ENCODE measurements around the gene GRID1. TPM values are rescaled to one million over a fixed set of nuclear protein-coding genes. Genes with fewer than 3 reads are reported as not detected.

The GRID1 gene
- total and polyA plus RNA-seq, 10 of the 15 experiments (the other 5 are each of a cell fraction or from before 2014, with no cell fraction given), result 0.04 to 0.62 (median 0.08) TPM; not detected in 5

- TF ChIP-seq CUX1 (IDR thresholded peaks at IDR 0.05; ENCODE audit: insufficient replicate concordance, low read depth, low read length) (no peak), ZNF274 (IDR thresholded peaks at IDR 0.05; ENCODE audit: insufficient read depth, insufficient read length) (no peak), PAX8 (IDR thresholded peaks at IDR 0.05) (no peak)
These were observed 198.3 kb downstream of the GRID1 start (continued) for GRCh38 chr10:86168256-86168655.

GRCh38 chr10:86167762-86168128 is 198.8 kb downstream of the GRID1 start:
- CTCF ChIA-PET, result no interaction called here
- in situ Hi-C loops (cut with MboI), result no loop called here
- TF ChIP-seq FOXK2 (IDR thresholded peaks at IDR 0.05) (no peak), RB1 (IDR thresholded peaks at IDR 0.05; ENCODE audit: borderline replicate concordance) (no peak), ZZZ3 (IDR thresholded peaks at IDR 0.05; ENCODE audit: control insufficient read depth, insufficient read length, low read depth) (no peak), MEF2B (IDR thresholded peaks at IDR 0.05; ENCODE audit: partially characterized antibody, poor library complexity, severe bottlenecking) (no peak), IKZF2 (IDR thresholded peaks at IDR 0.05) (no peak), NFYA (IDR thresholded peaks at IDR 0.05; ENCODE audit: borderline replicate concordance, low read depth, low read length) (no peak), JUND (IDR thresholded peaks at IDR 0.05; ENCODE audit: low read depth, low read length) (no peak), HCFC1 (IDR thresholded peaks at IDR 0.05; ENCODE audit: low read length) (no peak), ZNF274 (IDR thresholded peaks at IDR 0.05; ENCODE audit: insufficient read depth, insufficient read length) (no peak), ZNF687 (IDR thresholded peaks at IDR 0.05) (no peak), JUNB (IDR thresholded peaks at IDR 0.05) (no peak), TCF7 (IDR thresholded peaks at IDR 0.05; ENCODE audit: borderline replicate concordance) (no peak), KAT2A (conservative IDR thresholded peaks at IDR 0.05; ENCODE audit: control insufficient read depth, low read depth, low read length) (no peak), ATF7 (IDR thresholded peaks at IDR 0.05; ENCODE audit: low read depth) (no peak)

More at GRCh38 chr10:86167762-86168128, 198.8 kb downstream of the GRID1 start:
- Histone ChIP-seq H3K36me3 (ENCODE audit: control insufficient read depth in 2 of 2, insufficient read depth in 2 of 2, low read length in 1 of 2) (no peaks in the 10 kb centered on the region), H3K4me1 (ENCODE audit: control insufficient read depth, insufficient read depth, low read length) (peaks cover 8% of the 10 kb centered on the region), H3K4me3 (no peak overlapping the region), H3K4me2 (ENCODE audit: control insufficient read depth, insufficient read depth) (no peak overlapping the region), H3K9ac (ENCODE audit: control insufficient read depth, insufficient read depth, low read length) (no peak overlapping the region), H3K27ac (ENCODE audit: control insufficient read depth, insufficient read depth) (no peak overlapping the region), H4K20me1 (ENCODE audit: control insufficient read depth, insufficient read depth) (no peaks in the 10 kb centered on the region; the same call in 1 of the 2 replicates), H3K27me3 (replicated peaks in 1 of 2; ENCODE audit: control insufficient read depth in 2 of 2, insufficient read depth in 2 of 2, low read length in 1 of 2) (peaks cover 0 to 1% of the 10 kb centered on the region in 2 experiments; a peak in 2 of 4 replicates), H3K79me2 (ENCODE audit: control insufficient read depth, insufficient read depth, low read length) (no peaks in the 10 kb centered on the region), H2AFZ (ENCODE audit: control insufficient read depth, low read depth, low read length) (no peak overlapping the region), H3K9me3 (replicated peaks; ENCODE audit: control insufficient read depth, insufficient read depth, low read length) (no peaks in the 10 kb centered on the region)
- no peak for ATAC-seq
- no peak for DNase-seq (ENCODE audit: low read depth, low spot score)
- BruUV-seq (replicated peaks), result no TSS peak
- intact Hi-C loops (cut with micrococcal nuclease; ENCODE audit: unreplicated experiment), result no loop called here
- FAIRE-seq, result no peak
- ChIA-PET POLR2A (no interaction called here), RAD21 (ENCODE audit: unreplicated experiment) (no interaction called here), SMC1A (ENCODE audit: uncharacterized antibody, unreplicated experiment) (no interaction called here)
- 6% methylated on average over 4 of the region's 4 CpGs for WGBS (ENCODE audit: insufficient coverage, insufficient replicate concordance, low lambda C conversion rate, missing lambda C conversion rate)
